ENCODE data around the gene NRN1L. TPM values are rescaled to one million over a fixed set of nuclear protein-coding genes. Genes with fewer than 3 reads are reported as not detected.
A peak's percentile ranks its signal among the peaks of the same experiment; 100 is the strongest.

NRN1L gene
- total RNA-seq, 1 donor = not detected

DNA sequence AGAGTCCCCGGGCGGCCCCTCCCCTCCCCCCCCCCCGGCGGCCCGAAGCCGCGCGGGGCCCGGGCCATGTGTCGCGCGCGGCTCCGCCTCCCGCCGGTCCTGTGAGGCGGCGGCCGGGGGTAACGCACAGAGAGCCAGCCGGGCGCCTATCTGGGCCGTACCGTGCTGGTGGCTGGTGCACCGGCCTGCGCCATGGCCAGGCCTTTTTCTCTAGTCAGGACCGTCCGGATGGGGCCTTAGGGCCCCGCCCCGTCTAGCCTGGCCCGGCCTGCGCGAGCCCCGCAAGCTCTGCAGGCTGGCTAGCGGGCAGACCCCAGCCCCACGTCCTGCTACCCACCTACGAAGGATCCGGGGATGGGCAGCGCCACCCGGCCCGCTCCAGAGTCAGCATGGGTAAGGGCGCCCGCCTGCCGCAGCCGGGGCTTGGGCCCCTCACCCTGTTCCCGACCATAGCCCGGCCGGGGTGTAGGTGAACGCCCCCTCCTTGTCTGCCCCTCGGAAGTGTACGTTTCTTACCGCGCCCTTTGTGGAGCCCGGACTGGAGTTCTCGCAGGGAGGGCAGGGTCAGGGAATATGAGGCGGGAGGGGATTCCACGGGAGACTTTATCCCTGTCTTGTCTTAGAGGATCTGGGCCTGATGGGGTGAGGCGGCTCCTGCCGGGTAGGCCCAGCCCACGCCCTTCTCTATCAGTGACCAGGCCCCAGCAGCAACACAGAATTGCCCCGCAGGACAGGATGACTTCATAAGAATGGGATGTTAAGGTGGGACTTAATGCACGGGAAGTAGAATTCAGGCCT lies 37.4 kb upstream of the NRN1L start, which contains the start of gene CENPT:
CENPT (minus strand) TSS at position 630 of the 798 bp plus-strand sequence. CDS start 13,834 bp downstream, outside the sequence.
- H3K4me1 ChIP-seq (ENCODE audit: insufficient read depth, low read length) = peaks cover 40% of the 10 kb centered on the region
- TF ChIP-seq, protein P1, sequence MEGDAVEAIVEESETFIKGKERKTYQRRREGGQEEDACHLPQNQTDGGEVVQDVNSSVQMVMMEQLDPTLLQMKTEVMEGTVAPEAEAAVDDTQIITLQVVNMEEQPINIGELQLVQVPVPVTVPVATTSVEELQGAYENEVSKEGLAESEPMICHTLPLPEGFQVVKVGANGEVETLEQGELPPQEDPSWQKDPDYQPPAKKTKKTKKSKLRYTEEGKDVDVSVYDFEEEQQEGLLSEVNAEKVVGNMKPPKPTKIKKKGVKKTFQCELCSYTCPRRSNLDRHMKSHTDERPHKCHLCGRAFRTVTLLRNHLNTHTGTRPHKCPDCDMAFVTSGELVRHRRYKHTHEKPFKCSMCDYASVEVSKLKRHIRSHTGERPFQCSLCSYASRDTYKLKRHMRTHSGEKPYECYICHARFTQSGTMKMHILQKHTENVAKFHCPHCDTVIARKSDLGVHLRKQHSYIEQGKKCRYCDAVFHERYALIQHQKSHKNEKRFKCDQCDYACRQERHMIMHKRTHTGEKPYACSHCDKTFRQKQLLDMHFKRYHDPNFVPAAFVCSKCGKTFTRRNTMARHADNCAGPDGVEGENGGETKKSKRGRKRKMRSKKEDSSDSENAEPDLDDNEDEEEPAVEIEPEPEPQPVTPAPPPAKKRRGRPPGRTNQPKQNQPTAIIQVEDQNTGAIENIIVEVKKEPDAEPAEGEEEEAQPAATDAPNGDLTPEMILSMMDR (IDR thresholded peaks at IDR 0.05; ENCODE audit: extremely low read depth, low read depth, low read length) = no peak
- peaks cover 7% of the 10 kb centered on the region for H3K36me3 ChIP-seq (ENCODE audit: insufficient read depth, low read length)
- DNase-seq (ENCODE audit: insufficient read length, low spot score, missing footprints) = peak; percentile 98
- peak within 1 kb of the TSS; percentile 82 for H2AFZ ChIP-seq (ENCODE audit: low read length)
- H3K79me2 ChIP-seq (ENCODE audit: insufficient read depth, low read length) = peaks cover 86% of the 10 kb centered on the region
- H3K27me3 ChIP-seq (ENCODE audit: insufficient read depth, low read length) = no peaks in the 10 kb centered on the region
- H3K27ac ChIP-seq (ENCODE audit: low read depth, low read length) = peak within 1 kb of the TSS; percentile 86
- H3K9me3 ChIP-seq (ENCODE audit: low read depth, low read length) = no peaks in the 10 kb centered on the region
- H3K4me3 ChIP-seq (ENCODE audit: insufficient read depth, low read length) = peak within 1 kb of the TSS; percentile 98
- peaks cover 29% of the 10 kb centered on the region for H4K20me1 ChIP-seq (ENCODE audit: insufficient read depth, low read length)
- H3K4me2 ChIP-seq (ENCODE audit: insufficient read depth, low read length) = peak within 1 kb of the TSS; percentile 96

DNA sequence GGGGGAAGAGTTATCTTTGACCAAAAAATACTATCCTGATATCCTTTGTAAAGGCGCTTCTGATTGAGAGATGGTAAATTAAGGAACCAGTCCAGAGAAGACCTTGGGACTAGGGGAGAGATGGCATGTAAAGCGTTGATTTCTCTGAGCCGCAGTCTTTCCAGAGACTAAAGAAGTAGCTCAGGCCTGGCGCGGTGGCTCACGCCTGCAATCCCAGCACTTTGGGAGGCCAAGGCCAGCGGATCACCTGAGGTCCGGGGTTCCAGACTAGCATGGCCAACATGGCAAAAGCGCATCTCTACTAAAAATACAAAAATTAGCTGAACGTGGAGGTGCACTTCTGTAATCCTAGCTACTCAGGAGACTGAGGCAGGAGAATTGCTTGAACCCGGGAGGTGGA lies 36.6 kb upstream of the NRN1L start:
- Histone ChIP-seq H3K27ac (ENCODE audit: low read depth, low read length) (peak overlapping the region; percentile 86), H2AFZ (ENCODE audit: low read length) (no peak overlapping the region), H3K4me3 (ENCODE audit: insufficient read depth, low read length) (peak overlapping the region; percentile 98), H3K4me1 (ENCODE audit: insufficient read depth, low read length) (peaks cover 37% of the 10 kb centered on the region), H3K27me3 (ENCODE audit: insufficient read depth, low read length) (no peaks in the 10 kb centered on the region), H3K36me3 (ENCODE audit: insufficient read depth, low read length) (peaks cover 7% of the 10 kb centered on the region), H3K4me2 (ENCODE audit: insufficient read depth, low read length) (peak overlapping the region; percentile 96), H4K20me1 (ENCODE audit: insufficient read depth, low read length) (peaks cover 31% of the 10 kb centered on the region), H3K9me3 (ENCODE audit: low read depth, low read length) (no peaks in the 10 kb centered on the region), H3K79me2 (ENCODE audit: insufficient read depth, low read length) (peaks cover 89% of the 10 kb centered on the region)
- TF ChIP-seq, protein P1 (IDR thresholded peaks at IDR 0.05; ENCODE audit: extremely low read depth, low read depth, low read length) = no peak
- no peak for DNase-seq (ENCODE audit: insufficient read length, low spot score, missing footprints)

DNA sequence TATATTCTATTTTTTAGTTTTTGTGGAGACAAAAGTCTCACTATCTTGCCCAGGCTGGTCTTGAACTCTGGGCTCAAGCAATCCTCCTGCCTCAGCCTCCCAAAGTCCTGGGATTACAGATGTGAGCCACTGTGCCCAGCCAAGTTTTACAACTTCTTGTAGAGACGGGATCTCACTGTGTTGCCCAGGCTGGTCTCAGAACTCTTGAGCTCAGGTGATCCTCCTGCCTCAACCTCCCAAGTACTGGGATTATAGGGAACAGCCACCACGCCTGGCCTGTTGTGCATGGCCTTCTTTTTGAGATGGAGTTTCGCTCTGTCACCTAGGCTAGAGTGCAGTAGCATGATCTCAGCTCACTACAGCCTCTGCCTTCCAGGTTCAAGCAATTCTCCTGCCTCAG lies 31.0 kb upstream of the NRN1L start:
- TF ChIP-seq, protein P1 (IDR thresholded peaks at IDR 0.05; ENCODE audit: extremely low read depth, low read depth, low read length) = no peak
- Histone ChIP-seq H3K4me2 (ENCODE audit: insufficient read depth, low read length) (no peak overlapping the region), H3K79me2 (ENCODE audit: insufficient read depth, low read length) (peaks cover 94% of the 10 kb centered on the region), H3K27ac (ENCODE audit: low read depth, low read length) (no peak overlapping the region), H3K36me3 (ENCODE audit: insufficient read depth, low read length) (peaks cover 7% of the 10 kb centered on the region), H2AFZ (ENCODE audit: low read length) (no peak overlapping the region), H4K20me1 (ENCODE audit: insufficient read depth, low read length) (peaks cover 62% of the 10 kb centered on the region), H3K4me3 (ENCODE audit: insufficient read depth, low read length) (no peak overlapping the region), H3K9me3 (ENCODE audit: low read depth, low read length) (no peaks in the 10 kb centered on the region), H3K27me3 (ENCODE audit: insufficient read depth, low read length) (no peaks in the 10 kb centered on the region), H3K4me1 (ENCODE audit: insufficient read depth, low read length) (peaks cover 17% of the 10 kb centered on the region)
- DNase-seq (ENCODE audit: insufficient read length, low spot score, missing footprints) = no peak

DNA sequence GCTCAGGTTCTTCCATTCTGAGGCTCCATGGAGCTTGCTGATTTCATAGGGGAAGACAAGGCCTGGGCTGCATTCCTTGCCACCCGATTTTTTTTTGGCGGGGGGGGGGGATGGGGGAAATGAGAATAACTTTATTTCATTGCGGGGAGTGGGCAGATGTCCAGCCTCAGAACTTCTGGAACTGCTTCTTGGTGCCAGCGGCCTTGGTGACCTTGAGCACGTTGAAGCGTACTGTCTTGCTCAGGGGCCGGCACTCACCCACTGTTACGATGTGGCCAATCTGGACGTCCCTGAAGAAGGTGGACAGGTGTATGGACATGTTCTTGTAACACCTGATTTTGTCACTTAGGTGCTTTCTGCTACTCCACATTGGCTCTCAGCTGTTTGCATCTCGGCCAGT lies 28.9 kb upstream of the NRN1L start:
- TF ChIP-seq, protein P1 (IDR thresholded peaks at IDR 0.05; ENCODE audit: extremely low read depth, low read depth, low read length) = no peak
- Histone ChIP-seq H3K36me3 (ENCODE audit: insufficient read depth, low read length) (peaks cover 7% of the 10 kb centered on the region), H3K4me1 (ENCODE audit: insufficient read depth, low read length) (peaks cover 22% of the 10 kb centered on the region), H3K27ac (ENCODE audit: low read depth, low read length) (no peak overlapping the region), H2AFZ (ENCODE audit: low read length) (no peak overlapping the region), H3K79me2 (ENCODE audit: insufficient read depth, low read length) (peaks cover 94% of the 10 kb centered on the region), H4K20me1 (ENCODE audit: insufficient read depth, low read length) (peaks cover 57% of the 10 kb centered on the region), H3K27me3 (ENCODE audit: insufficient read depth, low read length) (no peaks in the 10 kb centered on the region), H3K9me3 (ENCODE audit: low read depth, low read length) (no peaks in the 10 kb centered on the region), H3K4me3 (ENCODE audit: insufficient read depth, low read length) (no peak overlapping the region), H3K4me2 (ENCODE audit: insufficient read depth, low read length) (no peak overlapping the region)
- peak; percentile 58 for DNase-seq (ENCODE audit: insufficient read length, low spot score, missing footprints)

All from osteoblast (primary cell).